Gastroesophageal sphincter (tissue), 4 donors: ENCODE results near the gene KPNB1. TPM values are rescaled to one million over a fixed set of nuclear protein-coding genes. Genes with fewer than 3 reads are reported as not detected.

Experiments used
- ATAC-seq: fragments of 150-250 bp; one replicate; pipeline ENCODE4 v1.9.1; 2016; ENCODE audit warnings: mild to moderate bottlenecking, moderate library complexity
- H3K27ac ChIP-seq, 4 donors: fragments of 200-600 bp; sonication (generic) in 3 of 4; 1 replicate in 3 of 4; 2 replicates in 1 of 4; pipeline ENCODE4 v1.5.1; 2016 to 2019
- H3K27me3 ChIP-seq: fragments of 200-600 bp; sonication (generic); one replicate; pipeline ENCODE4 v1.5.1; 2019
- H3K36me3 ChIP-seq, 2 donors: fragments of 200-600 bp; sonication (generic); one replicate each; pipeline ENCODE4 v1.5.1; 2019; ENCODE audit warnings: control low read depth in 1 of 2
- H3K4me1 ChIP-seq, 3 donors: fragments of 200-600 bp; sonication (generic); 1 replicate in 2 of 3; 2 replicates in 1 of 3; pipeline ENCODE4 v1.5.1; 2016 to 2019; ENCODE audit warnings: control low read depth in 2 of 3
- H3K4me3 ChIP-seq, 2 donors: fragments of 200-600 bp; sonication (generic); one replicate each; pipeline ENCODE4 v1.5.1; 2019; ENCODE audit warnings: mild to moderate bottlenecking in 1 of 2, moderate library complexity in 1 of 2
- H3K9me3 ChIP-seq, 3 donors: fragments of 200-600 bp; sonication (generic); one replicate each; pipeline ENCODE4 v1.5.1; 2017 to 2019; ENCODE audit warnings: control low read depth in 2 of 3
- CTCF ChIP-seq, 4 experiments: fragments of 200-600 bp in 2 of 4; fragments of 450-650 bp in 2 of 4; sonication (generic) in 1 of 4; IDR thresholded peaks; one replicate each; pipeline ENCODE4 v1.5.1; 2017 to 2019; ENCODE audit warnings: antibody characterized with exemption in 4 of 4, mild to moderate bottlenecking in 2 of 4, moderate library complexity in 2 of 4
- EP300 ChIP-seq: sonication (generic); formaldehyde crosslinking; IDR thresholded peaks from one replicate; pipeline ENCODE4 v1.6.1; 2017; ENCODE audit warnings: antibody characterized with exemption, mild to moderate bottlenecking
- POLR2A ChIP-seq, 2 donors: fragments of 450-650 bp; IDR thresholded peaks; one replicate each; pipeline ENCODE4 v1.6.1; 2017; ENCODE audit warnings: antibody characterized with exemption in 2 of 2, mild to moderate bottlenecking in 2 of 2, moderate library complexity in 1 of 2
- POLR2AphosphoS5 ChIP-seq: sonication (generic); formaldehyde crosslinking; IDR thresholded peaks from one replicate; pipeline ENCODE4 v1.6.1; 2017; ENCODE audit warnings: antibody characterized with exemption
- WGBS, 2 donors: methylation state at CpG; one replicate each; pipeline ENCODE4 v1.1.5; 2018; ENCODE audit warnings: low coverage in 1 of 2; 5-methylcytosine and 5-hydroxymethylcytosine counted together
- total RNA-seq, 4 donors: library from RNA; depleted of rRNA; stranded (reverse); fragments of >200 nt; gene quantifications; one replicate each; pipeline ENCODE4 v1.1.0, GENCODE V29; 2016

KPNB1 gene
- total RNA-seq, 4 donors from 2014 or later: 192 to 215 (median 211) TPM

GRCh38 chr17:47643116-47643515 is 6.6 kb upstream of the KPNB1 start:
- no peak for ATAC-seq
- Histone ChIP-seq H3K9me3 (no peaks in the 10 kb centered on the region), H3K4me3 (no peak overlapping the region), H3K36me3 (peaks cover 0 to under 1% of the 10 kb centered on the region in 2 donors), H3K27ac (no peak overlapping the region), H3K27me3 (no peaks in the 10 kb centered on the region), H3K4me1 (peaks cover 0 to 8% (median 0%) of the 10 kb centered on the region in 3 donors)
- no peak for TF ChIP-seq EP300
- no peak for TF ChIP-seq POLR2AphosphoS5
- no peak for TF ChIP-seq POLR2A (IDR thresholded peaks at IDR 0.05)
- TF ChIP-seq CTCF (IDR thresholded peaks at IDR 0.05): no peak
- WGBS, 2 donors: 100% methylated on average over 1 of the region's 2 CpGs; no CpG with 5 or more reads in 1 of the 2 donors

- no peak for ATAC-seq
- H3K36me3 ChIP-seq: no peaks in the 10 kb centered on the region
- H3K27me3 ChIP-seq: no peaks in the 10 kb centered on the region
- no peaks in the 10 kb centered on the region for H3K9me3 ChIP-seq
- no peak overlapping the region for H3K27ac ChIP-seq
- WGBS, 2 donors: 64 to 86% methylated on average over 2 to 5 of the region's 5 CpGs
- TF ChIP-seq EP300: no peak
- no peak for TF ChIP-seq POLR2AphosphoS5
- no peak for TF ChIP-seq CTCF (IDR thresholded peaks at IDR 0.05)
- TF ChIP-seq POLR2A (IDR thresholded peaks at IDR 0.05): no peak
- peaks cover 0 to 17% (median 5%) of the 10 kb centered on the region in 3 donors for H3K4me1 ChIP-seq
- H3K4me3 ChIP-seq: no peak overlapping the region
Observed at GRCh38 chr17:47644324-47644723, 5.4 kb upstream of the KPNB1 start.

- Histone ChIP-seq H3K9me3 (no peaks in the 10 kb centered on the region), H3K4me1 (peaks cover 4 to 61% (median 18%) of the 10 kb centered on the region in 3 donors), H3K36me3 (peaks cover 5 to 33% of the 10 kb centered on the region in 2 donors), H3K27me3 (no peaks in the 10 kb centered on the region), H3K27ac (peak overlapping the region; percentile 87 to 99 (median 98)), H3K4me3 (peak overlapping the region; percentile 81 to 97)
- TF ChIP-seq POLR2A (IDR thresholded peaks at IDR 0.05) (peak in 1 of 2 donors; percentile 39), CTCF (IDR thresholded peaks at IDR 0.05) (no peak), POLR2AphosphoS5 (no peak), EP300 (no peak)
- peak; percentile 7 for ATAC-seq
- WGBS, 2 donors: 0% methylated on average over 7 of the region's 48 CpGs; no CpG with 5 or more reads in 1 of the 2 donors
Observed at GRCh38 chr17:47649972-47650524, 329 bp downstream of the KPNB1 start.

GRCh38 chr17:47650525-47651522 is 1.1 kb downstream of the KPNB1 start:
- Histone ChIP-seq H3K4me1 (peaks cover 4 to 69% (median 19%) of the 10 kb centered on the region in 3 donors), H3K27ac (peak overlapping the region; percentile 87 to 99 (median 98)), H3K4me3 (peak overlapping the region; percentile 81 to 97), H3K27me3 (no peaks in the 10 kb centered on the region), H3K36me3 (peaks cover 5 to 41% of the 10 kb centered on the region in 2 donors), H3K9me3 (no peaks in the 10 kb centered on the region)
- 4 to 5% methylated on average over 5 to 8 of the region's 39 CpGs for WGBS, 2 donors
- TF ChIP-seq POLR2A (IDR thresholded peaks at IDR 0.05): no peak
- TF ChIP-seq EP300: no peak
- TF ChIP-seq POLR2AphosphoS5: peak; percentile 30
- TF ChIP-seq CTCF (IDR thresholded peaks at IDR 0.05): no peak
- ATAC-seq: peak; percentile 74
